H1 (cell line): Measurements from ENCODE around the gene DUS1L.

Experiments used
- CBX8 ChIP-seq: fragments of 300-800, 300-1000 bp; sonication (generic); IDR thresholded peaks from 2 replicates; pipeline ENCODE4 v1.7.1; 2016; ENCODE audit warnings: low read depth, low read length, borderline replicate concordance
- CTCF ChIP-seq, 3 experiments: IDR thresholded peaks; 1 replicate in 2 of 3; 2 replicates in 1 of 3; pipeline versions ENCODE4 v1.5.1 to v1.6.1; 2011; ENCODE audit warnings: low read length in 3 of 3, mild to moderate bottlenecking in 3 of 3, inconsistent platforms in 2 of 3, low read depth in 1 of 3, moderate library complexity in 1 of 3; ENCODE audit not compliant: insufficient read depth in 1 of 3; ENCODE audit errors: control extremely low read depth in 1 of 3
- EZH2 ChIP-seq: fragments of 200-600 bp; sonication (generic); IDR thresholded peaks from 2 replicates; pipeline ENCODE4 v1.7.1; 2012; ENCODE audit warnings: low read depth, mild to moderate bottlenecking, moderate library complexity, low read length, inconsistent platforms; ENCODE audit not compliant: severe bottlenecking
- PHF8 ChIP-seq: fragments of 200-600 bp; sonication (generic); conservative IDR thresholded peaks from 2 replicates; pipeline ENCODE4 v1.7.1; 2012; ENCODE audit warnings: low read depth, mild to moderate bottlenecking, inconsistent platforms, low read length, moderate library complexity
- POLR2A ChIP-seq, 2 experiments: IDR thresholded peaks; 1 replicate in 1 of 2; 2 replicates in 1 of 2; pipeline ENCODE4 v1.6.1; 2011; ENCODE audit warnings: low read depth in 2 of 2, low read length in 2 of 2, mild to moderate bottlenecking in 2 of 2; ENCODE audit errors: control extremely low read depth in 1 of 2
- POLR2AphosphoS5 ChIP-seq: IDR thresholded peaks from 2 replicates; pipeline ENCODE4 v1.6.1; 2011; ENCODE audit warnings: low read depth, low read length
- RAD21 ChIP-seq, 2 experiments: IDR thresholded peaks in 1 of 2; conservative IDR thresholded peaks in 1 of 2; 2 replicates each; pipeline ENCODE4 v1.6.1; 2011; ENCODE audit warnings: low read depth in 2 of 2, low read length in 2 of 2, improper control_type of control experiment in 1 of 2, inconsistent platforms in 1 of 2, mild to moderate bottlenecking in 1 of 2, moderate library complexity in 1 of 2
- SP4 ChIP-seq: IDR thresholded peaks from 2 replicates; pipeline ENCODE4 v1.6.1; 2012; ENCODE audit warnings: low read length, inconsistent platforms
- TAF1 ChIP-seq: IDR thresholded peaks from 2 replicates; pipeline ENCODE4 v1.6.1; 2011; ENCODE audit warnings: mild to moderate bottlenecking, low read depth, low read length
- USF2 ChIP-seq: IDR thresholded peaks from 2 replicates; pipeline ENCODE4 v1.6.1; 2011; ENCODE audit warnings: low read length, improper control_type of control experiment
- YY1 ChIP-seq: IDR thresholded peaks from 2 replicates; pipeline ENCODE4 v1.6.1; 2011; ENCODE audit warnings: low read depth, mild to moderate bottlenecking, low read length
- ZNF274 ChIP-seq: IDR thresholded peaks from 2 replicates; pipeline ENCODE4 v1.7.0; 2012; ENCODE audit warnings: low read length, borderline replicate concordance; ENCODE audit errors: extremely low read depth

GRCh38 chr17:82101767-82102679 lies 36.4 kb upstream of the DUS1L start:
- TF ChIP-seq POLR2AphosphoS5 (no peak), CTCF (IDR thresholded peaks at IDR 0.05; ENCODE audit: control extremely low read depth in 1 of 3, insufficient read depth in 1 of 3, low read depth in 1 of 3, low read length in 3 of 3) (no peak), POLR2A (IDR thresholded peaks at IDR 0.05; ENCODE audit: control extremely low read depth in 1 of 2, low read depth in 2 of 2, low read length in 2 of 2) (no peak), USF2 (no peak), SP4 (no peak), TAF1 (no peak), PHF8 (no peak), CBX8 (no peak), ZNF274 (no peak), YY1 (no peak), RAD21 (IDR thresholded peaks at IDR 0.05 in 1 of 2, conservative IDR thresholded peaks at IDR 0.05 in 1 of 2; ENCODE audit: low read depth in 2 of 2, low read length in 2 of 2) (no peak), EZH2 (no peak)
